ENCODE data around the gene RNF151. TPM values are rescaled to one million over a fixed set of nuclear protein-coding genes. Genes with fewer than 3 reads are reported as not detected.
"Not testable (repeated sequence)": the region's sequence is repeated elsewhere in the genome, so short reads cannot be mapped to it uniquely, and the experiment has no call there.

The RNF151 gene
- total RNA-seq, 5 donors from 2014 or later (not counting 1 experiment from before 2014, with no cell fraction given) = 0.38 to 0.66 (median 0.44) TPM; not detected in 2

GRCh38 chr16:1958143-1958491 is 8.5 kb upstream of the RNF151 start:
- DNase-seq; POLR2A ChIA-PET; H3K9me3 ChIP-seq; H3K27me3 Mint-ChIP-seq; ATAC-seq (replicated peaks in 1 of 4); H3K27ac Mint-ChIP-seq; H3K4me3 ChIP-seq (ENCODE audit: control insufficient read depth in 1 of 2, extremely low read depth in 1 of 2, low read length in 1 of 2); H3K27ac ChIP-seq (ENCODE audit: low read length); H3K9me3 Mint-ChIP-seq; H3K4me3 Mint-ChIP-seq: not testable (repeated sequence)
- H3K36me3 ChIP-seq (ENCODE audit: control insufficient read depth in 2 of 2, extremely low read depth in 1 of 2, insufficient read depth in 1 of 2, low read length in 1 of 2) = peaks cover 7 to 21% of the 10 kb centered on the region in 2 donors
- Mint-ChIP-seq H3K4me1 (peaks cover 20 to 34% (median 34%) of the 10 kb centered on the region in 3 donors), H3K36me3 (peaks cover 11% of the 10 kb centered on the region)
- CTCF ChIA-PET = interaction anchor here (0.6 to 1.2 kb wide), 3 partner anchors 14 to 182 kb away, joined by 3 to 5 read pairs (median 4); partner anchors contain the start of gene TBL3 (in 1 of the 2)
- H3K27me3 ChIP-seq (replicated peaks in 1 of 2; ENCODE audit: control insufficient read depth in 2 of 2, extremely low read depth in 1 of 2, insufficient read depth in 2 of 2, low read length in 1 of 2) = peaks cover 0 to 15% of the 10 kb centered on the region in 2 experiments
- whole genome bisulfite sequencing (ENCODE audit: insufficient coverage) = 79% methylated on average over 27 of the region's 30 CpGs
- peaks cover 7 to 44% of the 10 kb centered on the region in 2 experiments for H3K4me1 ChIP-seq (ENCODE audit: control insufficient read depth in 1 of 2, extremely low read depth in 1 of 2, insufficient read depth in 2 of 2, low read length in 2 of 2)

- H3K4me3 ChIP-seq (ENCODE audit: control insufficient read depth in 1 of 2, extremely low read depth in 1 of 2, low read length in 1 of 2) = peak overlapping the region; percentile 40 to 90
- H3K27ac ChIP-seq (ENCODE audit: low read length) = no peak overlapping the region
- H3K4me1 ChIP-seq (ENCODE audit: control insufficient read depth in 1 of 2, extremely low read depth in 1 of 2, insufficient read depth in 2 of 2, low read length in 2 of 2) = peaks cover 11 to 50% of the 10 kb centered on the region in 2 experiments
- H3K27me3 ChIP-seq (replicated peaks in 1 of 2; ENCODE audit: control insufficient read depth in 2 of 2, extremely low read depth in 1 of 2, insufficient read depth in 2 of 2, low read length in 1 of 2) = peaks cover 0 to 11% of the 10 kb centered on the region in 2 experiments
- Mint-ChIP-seq H3K27ac (no peak overlapping the region), H3K4me1 (peaks cover 27 to 41% (median 40%) of the 10 kb centered on the region in 3 donors), H3K36me3 (peaks cover 16% of the 10 kb centered on the region), H3K27me3 (no peaks in the 10 kb centered on the region), H3K4me3 (peak overlapping the region; percentile 90 to 91 (median 91)), H3K9me3 (no peaks in the 10 kb centered on the region)
- no peak for DNase-seq
- 51% methylated on average over 9 of the region's 14 CpGs for WGBS (ENCODE audit: insufficient coverage)
- peak in 3 of 4 experiments; percentile 1 to 4 (median 1) for ATAC-seq (replicated peaks in 1 of 4)
- ChIA-PET CTCF (interaction anchor here in 1 of 2 donors (1.2 kb wide), 1 partner anchor 13 kb away, joined by 4 read pairs; the partner anchor contains the start of gene TBL3), POLR2A (no interaction called here)
- H3K36me3 ChIP-seq (ENCODE audit: control insufficient read depth in 2 of 2, extremely low read depth in 1 of 2, insufficient read depth in 1 of 2, low read length in 1 of 2) = peaks cover 7 to 26% of the 10 kb centered on the region in 2 donors
- no peaks in the 10 kb centered on the region for H3K9me3 ChIP-seq
Measured at GRCh38 chr16:1958715-1959268, 7.9 kb upstream of the RNF151 start.

DNA sequence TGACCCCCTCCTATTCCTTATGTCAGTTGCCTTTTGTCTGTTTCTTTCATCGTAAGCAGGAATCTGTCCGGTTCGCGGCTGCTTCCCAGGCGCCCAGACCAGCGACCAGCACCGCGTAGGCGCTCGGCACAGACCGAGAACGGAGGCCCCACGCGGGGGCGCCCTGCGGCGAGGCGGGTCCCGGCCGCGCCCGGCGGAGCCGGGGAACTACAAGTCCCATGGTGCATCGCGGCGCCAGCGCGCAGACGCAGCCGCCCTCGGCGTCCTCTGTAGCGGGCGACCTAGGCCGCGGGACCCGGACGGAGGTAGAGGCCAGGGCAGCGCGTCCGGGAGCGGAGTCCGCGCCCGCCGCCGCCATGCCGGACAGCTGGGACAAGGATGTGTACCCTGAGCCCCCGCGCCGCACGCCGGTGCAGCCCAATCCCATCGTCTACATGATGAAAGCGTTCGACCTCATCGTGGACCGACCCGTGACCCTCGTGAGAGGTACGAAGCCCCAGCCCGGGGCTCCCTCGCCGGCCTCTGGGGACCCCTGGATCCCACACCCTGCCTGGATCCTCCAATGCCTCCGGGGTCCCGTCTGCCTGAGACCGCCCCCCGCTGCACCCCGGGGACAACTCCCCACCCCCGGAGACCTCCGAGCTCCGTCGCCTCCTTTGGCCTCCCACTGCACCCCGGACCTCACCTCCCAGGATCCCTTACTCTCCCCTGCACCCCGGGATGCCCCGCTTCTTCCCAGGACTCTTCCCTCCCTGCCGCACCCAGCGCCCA is 7.2 kb upstream of the RNF151 start, which contains the start of gene NDUFB10:
Gene NDUFB10 (plus strand): TSS at position 270 of the 771 bp plus-strand sequence. CDS start 87 bp downstream, at position 357.
- Histone ChIP-seq H3K27me3 (replicated peaks in 1 of 2; ENCODE audit: control insufficient read depth in 2 of 2, extremely low read depth in 1 of 2, insufficient read depth in 2 of 2, low read length in 1 of 2) (peaks cover 0 to 5% of the 10 kb centered on the region in 2 experiments), H3K27ac (ENCODE audit: low read length) (peak within 1 kb of the TSS; percentile 70), H3K4me1 (ENCODE audit: control insufficient read depth in 1 of 2, extremely low read depth in 1 of 2, insufficient read depth in 2 of 2, low read length in 2 of 2) (peaks cover 12 to 55% of the 10 kb centered on the region in 2 experiments), H3K9me3 (no peaks in the 10 kb centered on the region), H3K4me3 (ENCODE audit: control insufficient read depth in 1 of 2, extremely low read depth in 1 of 2, low read length in 1 of 2) (peak within 1 kb of the TSS; percentile 64 to 90), H3K36me3 (ENCODE audit: control insufficient read depth in 2 of 2, extremely low read depth in 1 of 2, insufficient read depth in 1 of 2, low read length in 1 of 2) (peaks cover 7 to 26% of the 10 kb centered on the region in 2 donors)
- ATAC-seq (replicated peaks in 1 of 4) (peak; percentile 83 to 93 (median 88)), DNase-seq (peak; percentile 68 to 95 (median 84))
- WGBS (ENCODE audit: insufficient coverage) = under 1% methylated on average over 79 of the region's 79 CpGs
- H3K9me3 Mint-ChIP-seq = no peaks in the 10 kb centered on the region
- POLR2A ChIA-PET = no interaction called here
- H3K4me3 Mint-ChIP-seq = peak within 1 kb of the TSS; percentile 90 to 91 (median 91)
- H3K27me3 Mint-ChIP-seq = no peaks in the 10 kb centered on the region
- H3K4me1 Mint-ChIP-seq = peaks cover 32 to 46% (median 43%) of the 10 kb centered on the region in 3 donors
- H3K36me3 Mint-ChIP-seq = peaks cover 21% of the 10 kb centered on the region
- CTCF ChIA-PET = interaction anchor here in 1 of 2 donors (1.2 kb wide), 1 partner anchor 12 kb away, joined by 4 read pairs; the partner anchor contains the start of gene TBL3
- peak within 1 kb of the TSS; percentile 93 for H3K27ac Mint-ChIP-seq

DNA sequence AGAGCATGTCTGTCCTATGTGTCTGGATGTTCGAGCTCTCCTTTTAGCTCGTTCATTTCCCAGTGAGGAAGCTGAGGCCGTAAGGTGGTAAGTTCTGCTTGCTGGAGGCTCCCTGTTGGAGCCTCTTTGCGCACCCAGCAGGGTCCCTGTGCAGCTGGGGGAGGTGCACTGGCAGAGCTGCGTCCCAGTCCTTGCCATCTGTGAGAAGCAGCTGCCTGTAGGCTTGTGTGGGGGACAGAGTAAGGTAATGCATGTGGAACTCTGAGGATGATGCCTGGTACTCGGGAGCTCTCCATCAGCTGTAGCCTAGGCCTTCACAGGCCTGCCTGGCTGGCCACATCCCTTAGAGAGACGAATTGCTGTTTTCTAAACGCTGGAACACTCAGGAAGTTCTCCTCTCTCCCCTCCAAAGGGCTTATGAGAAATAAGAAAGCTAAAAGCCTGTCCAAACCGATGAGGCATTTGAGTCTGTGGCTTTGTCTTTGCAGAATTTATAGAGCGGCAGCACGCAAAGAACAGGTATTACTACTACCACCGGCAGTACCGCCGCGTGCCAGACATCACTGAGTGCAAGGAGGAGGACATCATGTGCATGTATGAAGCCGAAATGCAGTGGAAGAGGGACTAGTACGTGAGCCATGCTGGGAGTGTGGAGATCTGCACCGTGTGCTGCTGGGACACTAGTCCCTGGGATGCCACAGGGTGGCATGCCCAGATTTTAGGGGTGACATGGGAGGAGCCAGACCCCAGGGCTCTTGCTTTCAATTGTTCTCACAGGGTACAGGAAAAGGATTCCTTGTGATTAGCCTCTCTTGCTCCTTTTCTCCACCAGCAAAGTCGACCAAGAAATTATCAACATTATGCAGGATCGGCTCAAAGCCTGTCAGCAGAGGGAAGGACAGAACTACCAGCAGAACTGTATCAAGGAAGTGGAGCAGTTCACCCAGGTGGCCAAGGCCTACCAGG is 5.7 kb upstream of the RNF151 start:
- peaks cover 12 to 63% of the 10 kb centered on the region in 2 experiments for H3K4me1 ChIP-seq (ENCODE audit: control insufficient read depth in 1 of 2, extremely low read depth in 1 of 2, insufficient read depth in 2 of 2, low read length in 2 of 2)
- peak in 3 of 35 experiments; percentile 19 to 50 (median 35) for DNase-seq

GRCh38 chr16:1961651-1962067 is 5.0 kb upstream of the RNF151 start:
- H3K4me3 ChIP-seq (ENCODE audit: control insufficient read depth in 1 of 2, extremely low read depth in 1 of 2, low read length in 1 of 2) = no peak overlapping the region
- H3K36me3 ChIP-seq (ENCODE audit: control insufficient read depth in 2 of 2, extremely low read depth in 1 of 2, insufficient read depth in 1 of 2, low read length in 1 of 2) = peaks cover 7 to 26% of the 10 kb centered on the region in 2 donors
- CTCF ChIA-PET = no interaction called here
- POLR2A ChIA-PET = no interaction called here
- Mint-ChIP-seq H3K4me3 (peak overlapping the region; percentile 39 to 91 (median 58)), H3K27ac (peak overlapping the region; percentile 78 to 80), H3K27me3 (no peaks in the 10 kb centered on the region), H3K36me3 (peaks cover 21% of the 10 kb centered on the region), H3K4me1 (peaks cover 37 to 53% (median 49%) of the 10 kb centered on the region in 3 donors), H3K9me3 (no peaks in the 10 kb centered on the region)
- peaks cover 12 to 65% of the 10 kb centered on the region in 2 experiments for H3K4me1 ChIP-seq (ENCODE audit: control insufficient read depth in 1 of 2, extremely low read depth in 1 of 2, insufficient read depth in 2 of 2, low read length in 2 of 2)
- H3K9me3 ChIP-seq = no peaks in the 10 kb centered on the region
- DNase-seq (peak in 1 of 35 experiments; percentile 33), ATAC-seq (replicated peaks in 1 of 4) (no peak)
- peaks cover 0 to 4% of the 10 kb centered on the region in 2 experiments for H3K27me3 ChIP-seq (replicated peaks in 1 of 2; ENCODE audit: control insufficient read depth in 2 of 2, extremely low read depth in 1 of 2, insufficient read depth in 2 of 2, low read length in 1 of 2)
- H3K27ac ChIP-seq (ENCODE audit: low read length) = peak overlapping the region; percentile 47
- WGBS (ENCODE audit: insufficient coverage) = 29% methylated on average over 3 of the region's 6 CpGs

More for the DNA sequence above, 5.7 kb upstream of the RNF151 start:
- Histone ChIP-seq H3K27me3 (replicated peaks in 1 of 2; ENCODE audit: control insufficient read depth in 2 of 2, extremely low read depth in 1 of 2, insufficient read depth in 2 of 2, low read length in 1 of 2) (peaks cover 0 to 4% of the 10 kb centered on the region in 2 experiments), H3K9me3 (no peaks in the 10 kb centered on the region), H3K4me3 (ENCODE audit: control insufficient read depth in 1 of 2, extremely low read depth in 1 of 2, low read length in 1 of 2) (no peak overlapping the region), H3K36me3 (ENCODE audit: control insufficient read depth in 2 of 2, extremely low read depth in 1 of 2, insufficient read depth in 1 of 2, low read length in 1 of 2) (peaks cover 7 to 26% of the 10 kb centered on the region in 2 donors), H3K27ac (ENCODE audit: low read length) (peak overlapping the region; percentile 44)
- Mint-ChIP-seq H3K36me3 (peaks cover 21% of the 10 kb centered on the region), H3K4me3 (peak overlapping the region; percentile 90 to 91 (median 91)), H3K27ac (peak overlapping the region; percentile 93), H3K4me1 (peaks cover 37 to 53% (median 49%) of the 10 kb centered on the region in 3 donors), H3K9me3 (no peaks in the 10 kb centered on the region), H3K27me3 (no peaks in the 10 kb centered on the region)
- 32% methylated on average over 15 of the region's 20 CpGs for WGBS (ENCODE audit: insufficient coverage)
- no peak for ATAC-seq (replicated peaks in 1 of 4)
- ChIA-PET CTCF (interaction anchor here in 1 of 2 donors (0.5 kb wide), 1 partner anchor 54 kb away, joined by 3 read pairs; no protein-coding TSS in a partner anchor), POLR2A (interaction anchor here in 1 of 2 donors (0.5 to 0.6 kb wide), 2 partner anchors 18 to 484 kb away, joined by 3 to 8 read pairs; partner anchors contain the start of gene MSRB1)
